GM12874 (cell line): Measurements from ENCODE around the gene TMEM40.

Experiments used
- CTCF ChIP-seq: IDR thresholded peaks from 2 replicates; pipeline ENCODE4 v1.5.1; 2011; ENCODE audit warnings: low read depth, mild to moderate bottlenecking, control low read depth, low read length, moderate library complexity; ENCODE audit not compliant: insufficient read depth

The TMEM40 gene

GRCh38 chr3:12798559-12799179 is 39.6 kb upstream of the TMEM40 start:
- TF ChIP-seq CTCF, result no peak

DNA sequence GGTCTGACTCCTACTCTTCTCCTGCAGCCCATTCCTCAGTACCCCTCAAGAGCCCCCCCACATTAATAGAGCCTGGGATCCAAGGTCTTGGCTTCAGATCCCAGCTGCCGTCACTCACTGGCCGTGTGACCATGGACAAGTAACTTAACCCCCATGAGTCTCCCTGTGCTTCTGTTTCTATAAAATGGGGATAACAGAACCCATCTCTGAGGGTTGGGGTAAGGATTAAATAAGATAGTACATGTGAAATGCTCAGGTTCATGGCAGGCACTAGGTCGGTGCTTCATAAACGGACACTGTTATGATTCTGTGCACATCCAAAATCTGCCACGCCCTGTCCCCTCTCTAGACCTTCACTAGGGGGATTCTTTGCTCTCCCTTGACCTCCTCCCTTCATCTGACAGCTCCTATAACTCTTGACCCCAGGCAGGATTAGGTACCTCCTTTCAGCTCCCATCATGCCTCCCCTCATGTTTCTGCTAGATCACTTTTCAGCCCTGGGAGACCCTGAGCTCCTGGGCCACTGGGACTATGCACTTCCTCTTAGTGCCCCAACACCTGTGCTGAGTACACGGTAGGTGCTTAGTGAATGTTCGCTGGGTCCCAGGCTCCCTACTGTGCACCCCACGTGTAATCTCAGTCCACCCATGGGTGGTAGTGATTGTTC is 39.0 kb upstream of the TMEM40 start:
- TF ChIP-seq CTCF, result no peak

GRCh38 chr3:12797124-12797891 is 38.2 kb upstream of the TMEM40 start:
- TF ChIP-seq CTCF, result no peak

GRCh38 chr3:12796171-12797123 is 37.4 kb upstream of the TMEM40 start, which contains the start of gene CAND2:
CAND2 (plus strand) TSS chr3:12796680; CDS start chr3:12796721, 41 bp downstream.
- TF ChIP-seq CTCF, result no peak

GRCh38 chr3:12793701-12794100 is 34.6 kb upstream of the TMEM40 start:
- no peak for TF ChIP-seq CTCF

DNA sequence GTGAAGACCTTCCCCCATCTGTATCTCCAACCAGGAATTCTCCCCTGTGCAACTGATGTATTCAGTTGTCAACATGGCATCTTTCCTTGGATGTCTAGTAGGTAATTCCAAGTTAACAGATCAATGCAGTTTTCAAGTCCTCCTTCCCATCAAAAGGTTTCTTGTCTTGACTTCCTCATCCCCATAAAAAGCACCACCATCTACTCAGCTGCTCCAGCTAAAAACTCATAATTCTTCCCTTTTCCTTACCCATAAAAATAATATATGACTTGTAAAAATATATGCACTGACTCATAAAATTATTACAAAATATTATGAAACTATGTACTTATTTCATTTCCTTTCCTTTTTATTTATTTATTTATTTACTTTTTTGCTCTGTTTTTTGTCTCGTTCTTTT is 32.4 kb upstream of the TMEM40 start:
- TF ChIP-seq CTCF, result no peak
